ENCODE measurements around the gene KRT84.

The KRT84 gene

DNA sequence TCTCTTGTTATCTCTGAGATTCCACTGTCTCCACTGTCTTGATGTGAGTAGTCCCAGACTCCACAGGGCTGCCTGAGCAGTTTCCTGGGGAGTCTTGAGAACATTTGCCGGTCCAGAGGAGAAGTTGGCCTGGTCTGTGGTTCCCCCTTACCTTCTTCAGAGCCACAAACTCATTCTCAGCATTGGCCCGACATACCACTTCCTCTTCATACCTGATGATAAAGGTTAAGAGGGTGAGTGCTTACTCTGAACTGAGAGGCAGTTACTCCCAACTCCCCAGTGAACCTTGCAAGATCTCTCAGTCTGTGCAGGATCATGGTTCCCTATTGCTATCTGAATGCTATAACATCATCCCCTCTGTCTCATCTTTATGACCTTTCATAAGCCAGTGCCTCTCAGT lies 2.6 kb downstream of the KRT84 start:
- DNase-seq: no peak

DNA sequence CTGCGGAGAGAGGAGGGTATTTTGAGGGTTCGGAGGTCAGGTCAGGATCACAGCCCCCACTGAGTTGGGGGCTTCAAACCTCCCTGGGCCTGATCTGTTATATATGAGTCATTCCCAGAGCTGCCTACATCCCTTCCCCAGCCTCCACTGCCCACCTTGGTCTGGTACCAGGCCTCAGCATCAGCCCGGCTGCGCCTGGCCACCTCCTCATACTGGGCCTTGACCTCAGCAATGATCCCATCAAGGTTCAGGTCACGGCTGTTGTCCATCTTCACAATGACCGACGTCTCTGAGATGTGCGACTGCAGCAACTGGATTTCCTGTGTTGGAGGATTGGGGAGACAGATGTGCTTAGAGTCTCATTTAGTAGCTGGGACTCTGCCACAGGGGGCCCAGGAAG lies 4.2 kb downstream of the KRT84 start:
- no peak for DNase-seq

DNA sequence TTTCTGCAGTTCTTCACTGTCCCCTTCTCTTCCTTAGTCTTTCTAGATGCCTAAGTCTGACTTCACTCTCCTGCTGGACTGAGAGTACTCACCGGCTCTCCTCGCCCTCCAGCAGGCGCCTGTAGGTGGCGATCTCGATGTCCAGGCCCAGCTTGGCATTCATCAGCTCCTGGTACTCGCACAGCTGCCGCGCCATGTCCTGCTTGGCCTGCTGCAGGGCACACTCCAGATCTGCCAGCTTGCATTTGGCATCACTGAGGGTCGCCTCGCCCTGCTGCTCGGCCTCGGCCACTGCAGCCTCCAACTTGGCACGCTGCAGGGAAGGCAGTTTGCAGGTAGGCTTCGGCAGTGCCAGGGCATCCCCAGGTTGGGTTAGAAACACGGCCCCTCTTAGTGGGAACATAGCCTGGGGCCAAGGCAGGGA lies 5.2 kb downstream of the KRT84 start:
- DNase-seq: no peak

DNA sequence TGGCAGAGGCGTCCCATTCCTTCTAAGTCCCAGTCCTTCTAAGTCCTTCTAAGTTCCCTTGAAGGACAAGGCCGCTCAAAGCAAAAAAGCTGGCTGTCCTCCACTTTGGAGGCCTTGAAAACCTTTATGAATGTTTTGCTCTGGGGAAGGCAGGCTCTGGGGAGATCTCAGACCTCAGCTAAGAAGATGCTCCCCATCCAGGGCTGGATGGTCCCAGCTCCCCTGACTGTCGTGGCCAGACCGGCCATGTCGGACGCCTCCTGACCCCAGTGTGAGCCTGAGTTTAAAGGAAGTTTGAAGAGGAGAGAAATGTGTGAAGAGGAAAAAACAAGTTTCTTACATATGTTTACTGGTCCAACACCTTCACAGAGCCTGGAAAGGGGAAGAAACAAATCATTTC lies 5.9 kb downstream of the KRT84 start:
- no peak for DNase-seq

DNA sequence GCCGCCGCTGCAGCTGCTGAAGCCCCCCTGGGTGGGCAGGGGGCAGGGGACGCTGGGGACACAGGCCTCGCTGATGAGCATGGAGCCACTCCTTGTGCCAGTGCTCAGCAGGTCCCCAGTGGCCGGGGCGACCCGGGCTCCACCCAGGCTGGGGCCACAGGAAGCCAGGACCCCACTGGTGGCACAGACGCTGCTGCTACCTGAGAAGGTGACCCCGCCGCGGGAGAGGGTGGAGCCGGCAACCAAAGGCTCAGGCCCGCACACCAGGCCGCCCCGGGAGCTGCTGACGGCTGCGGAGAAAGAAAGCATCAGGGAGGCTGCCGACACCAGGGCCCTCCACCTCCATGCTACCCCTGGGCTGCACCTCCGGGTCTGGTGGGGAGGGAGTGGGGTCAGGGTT lies 7.4 kb downstream of the KRT84 start:
- DNase-seq: no peak

DNA sequence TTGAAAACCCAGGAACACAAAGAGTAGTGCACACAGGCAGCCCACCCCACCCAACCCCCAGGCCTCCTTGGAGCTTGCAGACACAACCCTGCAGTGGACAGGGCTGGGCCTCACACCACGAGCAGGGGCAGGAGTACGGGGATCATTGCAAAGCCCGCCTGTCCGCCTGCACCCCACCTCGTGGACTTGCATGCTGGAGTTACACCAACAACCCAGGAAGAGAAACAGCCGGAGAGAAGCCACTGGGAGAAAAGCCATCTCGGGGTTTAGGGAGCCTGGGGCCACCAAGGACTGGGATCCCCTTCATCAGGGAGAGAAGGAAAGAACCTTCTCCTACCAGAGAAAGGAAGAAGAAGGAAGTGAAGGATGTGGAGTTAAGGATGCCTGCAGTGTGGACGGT lies 8.2 kb downstream of the KRT84 start:
- no peak for DNase-seq

DNA sequence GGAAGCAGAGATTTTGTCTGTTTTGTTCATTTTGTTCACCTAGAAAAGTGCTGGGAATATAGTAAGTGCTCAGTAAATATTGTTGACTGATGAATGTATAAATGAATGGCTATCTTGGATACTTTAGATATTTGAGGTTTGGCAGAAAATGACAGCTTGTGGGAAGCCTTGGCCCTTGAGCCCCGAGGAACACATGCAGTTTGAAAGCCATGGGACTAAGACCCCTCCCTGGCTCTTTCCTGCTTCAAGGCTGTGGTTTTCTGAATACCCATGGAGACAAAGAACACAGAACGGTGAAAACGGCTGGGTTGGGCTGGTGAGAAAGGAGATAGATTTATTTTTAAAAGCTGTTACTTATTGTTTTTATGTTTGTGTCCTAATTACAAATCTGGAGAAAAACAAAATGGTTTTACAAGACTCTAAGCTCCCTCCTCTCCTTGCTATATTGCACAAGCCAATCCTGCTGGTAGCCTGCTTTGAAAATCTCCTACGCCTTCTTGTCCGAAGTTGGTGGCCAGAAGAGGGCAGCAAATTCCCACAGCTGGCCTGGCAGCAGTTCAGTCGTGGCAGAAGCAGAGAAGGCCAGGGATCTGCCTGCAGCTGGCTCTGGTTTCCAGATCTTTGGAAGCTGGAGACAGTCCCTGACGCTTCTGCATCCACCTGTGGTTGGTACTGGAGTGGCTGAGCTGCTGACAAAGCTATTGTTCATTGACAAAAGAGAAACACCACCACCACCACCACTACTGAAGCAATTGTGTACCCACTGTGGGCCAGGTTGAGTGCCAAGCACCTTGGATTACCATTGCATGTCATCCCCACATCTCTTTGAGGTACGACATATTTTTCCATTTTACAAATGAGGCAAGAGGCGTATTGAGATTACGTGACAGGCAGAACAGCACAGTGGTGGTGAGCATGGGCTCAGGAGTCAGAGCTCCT lies 13.0 kb downstream of the KRT84 start:
- DNase-seq: peak; percentile 55

DNA sequence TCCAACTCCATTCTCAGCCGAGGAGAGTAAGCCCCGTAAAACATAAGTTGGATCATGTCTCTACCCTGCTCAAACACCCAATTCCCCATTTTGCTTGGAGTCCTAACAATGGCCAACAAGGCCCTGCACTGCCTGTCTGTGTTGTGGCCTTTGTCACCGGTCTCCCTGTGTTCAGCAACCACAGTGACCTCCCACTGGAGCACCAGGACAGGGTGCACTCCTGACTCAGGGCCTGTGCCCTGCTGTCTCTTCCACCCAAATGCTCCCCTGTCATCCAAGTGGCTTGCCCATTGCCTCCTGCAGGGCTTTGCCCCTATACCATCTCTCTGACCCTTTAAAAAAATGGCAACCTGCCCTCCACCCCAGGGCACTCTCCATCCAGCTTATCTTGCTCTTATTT lies 13.7 kb downstream of the KRT84 start:
- no peak for DNase-seq

DNA sequence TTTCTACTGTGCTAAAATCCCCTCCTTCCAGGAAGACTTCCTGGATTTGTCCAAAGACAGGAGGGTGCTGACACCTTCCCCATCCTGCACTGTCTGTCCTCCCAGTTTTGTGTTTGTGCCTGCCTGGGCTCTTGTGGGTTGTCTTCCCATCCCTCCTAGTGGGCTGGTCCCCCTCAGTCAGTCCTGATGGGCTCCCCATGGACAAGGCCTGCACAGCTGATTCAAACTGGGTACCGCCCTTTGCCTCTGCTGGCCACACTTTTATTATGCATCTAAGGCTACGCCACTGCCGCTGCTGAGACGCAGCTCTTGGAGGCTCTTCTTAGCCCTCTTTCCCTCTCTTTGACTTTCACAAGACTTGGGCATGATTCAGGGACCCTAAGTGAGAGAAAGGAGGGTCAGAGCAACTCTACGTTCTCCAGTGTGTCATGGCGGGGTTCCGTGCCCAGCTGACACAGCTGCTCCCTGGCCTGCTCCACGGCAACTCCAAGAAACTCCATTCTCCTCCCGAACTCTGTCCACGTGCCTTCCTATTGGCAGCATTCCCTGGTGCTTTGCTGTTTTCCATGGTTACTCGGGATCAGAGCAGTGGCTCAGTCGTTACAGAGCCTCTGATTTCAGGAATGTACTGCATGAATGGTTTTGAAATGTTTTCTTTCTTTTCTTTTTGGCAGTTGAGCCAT lies 14.4 kb downstream of the KRT84 start:
- no peak for DNase-seq

DNA sequence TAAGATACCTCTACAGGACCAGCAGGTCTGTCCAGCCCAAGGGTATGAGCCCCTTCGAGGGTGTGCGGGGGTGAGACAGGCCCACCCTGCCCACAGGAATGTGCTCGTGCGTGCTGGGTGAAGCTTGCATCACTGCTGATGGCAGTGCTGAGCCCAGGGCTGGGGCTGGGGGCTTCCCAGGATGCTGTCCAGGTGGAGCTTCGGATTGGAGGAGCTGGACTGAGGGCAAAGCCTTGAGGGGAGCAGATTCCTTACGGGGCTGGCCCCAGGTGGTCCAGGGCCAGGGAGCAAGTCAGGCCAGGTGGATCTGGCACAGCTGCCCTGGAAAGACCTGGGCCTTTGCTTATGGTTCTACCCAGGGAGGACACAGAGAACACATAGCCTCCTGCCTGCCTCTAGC lies 15.6 kb downstream of the KRT84 start:
- no peak for DNase-seq

DNA sequence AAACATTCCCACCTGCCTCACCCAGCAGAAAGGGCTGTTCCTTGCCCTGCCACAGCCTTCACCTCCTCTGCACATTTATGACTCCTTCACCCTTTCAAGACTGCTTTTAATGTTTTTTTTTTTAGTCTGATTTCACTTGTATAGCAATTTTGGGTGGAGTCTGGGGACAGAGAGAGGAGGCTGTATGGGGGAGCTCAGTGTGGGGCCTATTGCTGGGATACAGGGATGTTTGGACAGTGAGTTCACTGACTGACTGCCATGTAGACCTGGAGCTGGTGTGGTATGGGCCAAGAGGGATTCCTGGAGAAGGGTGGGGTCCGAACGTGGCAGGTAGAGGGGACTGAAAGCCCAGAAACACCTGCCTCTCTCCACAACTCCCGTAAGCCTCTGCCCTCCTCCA lies 16.2 kb downstream of the KRT84 start:
- DNase-seq: no peak

DNA sequence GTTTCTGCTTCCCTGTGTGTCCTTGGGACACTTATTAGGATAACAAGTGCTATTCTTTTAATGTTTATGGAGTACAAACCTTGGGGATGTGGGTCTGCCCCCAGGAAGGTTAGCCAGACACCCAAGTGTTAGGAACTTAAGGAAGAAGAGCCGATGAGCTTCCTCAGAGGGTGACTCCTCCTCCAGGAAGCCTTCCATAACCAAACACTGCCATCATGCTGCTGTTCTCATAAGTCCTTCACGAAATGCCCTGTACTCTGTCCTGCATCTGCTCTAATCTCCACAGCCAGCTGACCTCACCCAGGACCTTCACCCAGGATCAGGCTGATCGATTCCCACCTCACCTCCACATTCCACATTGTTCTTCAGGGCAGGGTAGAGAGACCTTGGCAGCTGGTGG lies 16.9 kb downstream of the KRT84 start:
- DNase-seq: no peak

DNA sequence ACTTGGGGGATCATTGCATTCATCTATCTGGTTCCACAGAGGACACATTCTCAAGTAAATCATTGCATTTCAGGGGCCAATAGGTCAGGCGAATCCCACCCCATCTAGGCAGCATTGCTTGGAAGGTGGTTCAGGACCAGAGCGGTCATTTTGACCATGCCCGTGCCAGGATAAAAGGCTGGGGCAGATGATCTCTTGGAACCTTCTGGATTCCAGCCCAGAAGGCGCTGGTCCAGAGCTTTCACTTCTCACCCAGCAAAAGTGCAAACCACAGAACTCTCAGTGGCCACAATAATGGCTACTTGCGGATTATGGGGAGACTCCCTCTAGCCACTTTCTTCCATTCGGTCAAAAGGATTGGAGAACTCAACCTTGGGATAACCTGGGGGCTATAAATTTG lies 17.6 kb downstream of the KRT84 start:
- no peak for DNase-seq

DNA sequence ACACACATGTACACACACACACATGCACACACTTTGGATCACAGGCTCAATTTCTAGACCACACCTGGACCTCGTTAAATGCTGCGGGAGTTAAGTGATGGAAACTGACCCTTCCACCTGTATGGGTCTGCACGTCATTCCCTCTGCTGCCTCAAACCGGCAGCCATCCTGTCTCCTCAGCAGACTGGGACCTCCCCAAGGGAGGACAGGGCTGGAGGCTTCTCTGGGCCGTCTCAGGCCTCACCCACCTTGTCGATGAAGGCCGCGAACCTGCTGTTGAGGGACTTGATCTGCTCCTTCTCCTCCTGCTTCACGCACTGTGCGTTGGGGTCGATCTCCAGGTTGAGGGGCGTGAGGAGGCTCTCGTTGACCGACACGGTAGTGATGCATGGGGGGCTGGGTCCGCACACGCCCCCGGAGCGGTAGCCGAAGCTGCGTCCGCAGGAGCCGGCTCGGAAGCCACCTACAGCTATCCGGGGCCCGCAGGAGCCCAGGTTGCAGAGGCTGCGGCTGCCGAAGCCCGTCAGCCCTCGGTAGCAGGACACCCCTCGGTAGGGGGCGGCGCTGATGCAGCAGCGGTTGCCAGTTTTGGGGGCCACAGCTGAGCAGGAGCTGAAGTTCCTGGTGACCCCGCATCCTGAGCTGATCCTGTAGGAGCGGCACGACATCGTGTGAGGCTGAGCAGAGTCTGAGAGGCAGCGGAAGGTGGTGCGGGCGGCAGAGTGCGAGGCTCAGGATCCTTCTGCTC lies 18.5 kb downstream of the KRT84 start, which contains the start of gene KRT85:
TSS of gene KRT85 (minus strand) at position 744 of the 748 bp plus-strand sequence. CDS start at position 668, 76 bp downstream.
- DNase-seq: no peak

DNA sequence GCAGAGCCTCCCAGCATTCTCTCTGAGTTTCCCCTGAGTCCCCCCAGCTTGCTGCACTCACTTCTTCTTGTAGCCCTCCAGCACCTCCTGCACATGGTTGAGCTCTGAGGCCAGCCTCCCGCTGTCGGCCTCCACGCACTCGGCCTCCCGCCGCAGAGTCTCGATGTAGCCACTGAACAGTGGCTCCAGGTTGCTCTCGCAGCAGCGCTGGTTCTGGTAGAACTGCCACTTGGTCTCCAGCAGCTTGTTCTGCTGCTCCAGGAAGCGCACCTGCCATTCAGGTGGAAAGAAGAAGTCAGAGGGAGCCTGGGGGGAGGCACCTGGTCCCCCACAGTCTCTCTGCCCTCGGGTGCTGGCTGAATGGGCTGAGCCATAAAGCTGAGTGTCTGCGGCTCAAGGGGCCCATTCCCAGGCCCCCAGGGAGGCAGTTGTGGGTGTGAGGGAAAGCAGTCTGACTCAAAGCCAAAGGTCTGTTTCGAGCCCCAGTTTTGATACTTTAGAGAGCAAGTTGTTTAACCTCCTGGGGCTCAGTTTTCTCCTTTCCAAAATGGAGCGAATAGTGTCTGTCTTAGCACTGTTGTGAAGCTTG lies 20.5 kb downstream of the KRT84 start:
- no peak for DNase-seq

DNA sequence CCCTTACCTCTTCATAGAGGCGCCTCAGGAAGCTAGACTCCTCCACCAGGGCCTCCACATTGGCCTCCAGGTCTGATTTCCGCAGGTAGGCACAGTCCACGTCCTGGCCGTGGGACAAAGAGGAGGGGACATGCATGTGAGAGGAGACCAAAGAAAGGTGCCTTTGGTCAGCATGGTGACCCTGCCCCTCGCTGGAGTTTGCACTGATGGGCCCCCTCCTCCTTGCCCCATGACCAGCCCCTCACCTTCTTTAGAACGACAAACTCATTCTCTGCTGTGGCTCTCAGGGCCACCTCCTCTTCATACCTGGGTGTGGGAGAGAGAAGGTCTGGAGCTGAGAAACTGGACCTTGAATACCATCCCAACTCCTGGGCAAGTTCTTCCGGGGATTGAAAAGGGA lies 21.4 kb downstream of the KRT84 start:
- DNase-seq: no peak

DNA sequence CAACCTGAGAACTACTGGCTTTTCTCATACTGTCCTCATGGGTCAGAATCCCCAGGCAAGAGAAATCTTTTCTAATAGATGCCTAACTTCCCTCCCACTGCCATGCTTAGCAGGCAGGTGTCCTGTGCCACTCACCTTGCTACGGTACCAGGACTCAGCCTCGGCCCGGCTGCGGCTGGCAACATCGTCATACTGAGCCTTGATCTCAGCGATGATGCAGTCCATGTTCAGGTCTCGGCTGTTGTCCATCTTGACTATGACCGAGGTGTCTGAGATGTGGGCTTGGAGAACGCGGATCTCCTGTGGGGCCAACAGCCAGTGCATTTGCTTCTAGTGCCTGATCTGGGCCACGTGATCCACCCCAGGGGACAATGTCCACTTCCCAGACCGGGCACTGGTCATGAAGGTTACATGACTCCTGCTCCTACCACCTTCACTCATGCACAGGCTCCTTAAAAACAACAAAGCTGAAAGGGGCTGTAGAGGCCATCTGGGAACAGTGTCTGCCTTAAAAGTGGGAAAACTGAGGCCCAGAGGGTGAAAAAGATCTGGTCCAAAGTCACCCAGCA lies 22.3 kb downstream of the KRT84 start:
- DNase-seq: no peak

DNA sequence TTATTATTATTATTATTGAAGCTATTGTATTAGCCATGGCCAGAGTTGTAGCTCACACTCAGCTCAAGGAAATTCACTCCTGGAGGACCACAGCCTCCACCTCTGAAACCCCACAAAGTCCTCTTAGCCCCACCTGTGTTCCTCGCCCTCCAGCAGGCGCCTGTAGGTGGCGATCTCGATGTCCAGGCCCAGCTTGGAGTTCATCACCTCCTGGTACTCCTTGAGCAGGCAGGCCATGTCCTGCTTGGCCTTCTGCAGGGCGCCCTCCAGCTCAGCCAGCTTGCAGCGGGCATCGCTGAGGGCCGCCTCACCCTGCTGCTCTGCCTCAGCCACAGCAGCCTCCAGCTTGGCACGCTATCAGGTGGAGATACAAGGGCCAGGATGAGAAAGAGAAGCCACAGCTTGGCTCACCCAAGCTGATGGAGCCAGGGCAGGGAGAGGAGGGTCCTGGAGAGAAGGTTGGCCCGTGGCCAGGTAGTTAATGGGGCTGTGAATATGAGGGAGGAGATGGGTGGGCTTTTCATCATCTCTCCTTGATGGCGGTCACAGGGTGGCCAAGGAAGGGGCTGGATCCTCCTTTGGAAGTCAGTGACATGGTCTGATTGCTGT lies 23.2 kb downstream of the KRT84 start:
- no peak for DNase-seq

DNA sequence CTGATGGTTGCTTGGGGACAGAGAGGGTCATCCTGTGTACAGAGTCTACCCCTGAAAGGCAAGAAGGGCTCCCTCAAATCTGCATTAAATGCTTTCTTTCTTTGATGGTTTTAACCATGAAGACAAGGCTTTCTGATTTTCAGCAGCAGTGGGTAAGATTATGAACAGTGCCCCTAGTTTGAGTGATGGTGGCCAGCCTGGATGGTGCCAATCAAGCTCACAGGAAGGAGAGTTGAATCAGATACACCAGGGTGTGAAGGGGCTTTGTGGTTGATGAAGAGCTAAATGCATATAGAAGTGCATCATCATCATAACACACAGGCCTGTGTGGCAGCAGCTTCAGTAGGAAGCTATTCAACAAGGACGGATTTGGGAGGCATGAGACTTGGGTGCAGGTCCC lies 23.9 kb downstream of the KRT84 start:
- no peak for DNase-seq

DNA sequence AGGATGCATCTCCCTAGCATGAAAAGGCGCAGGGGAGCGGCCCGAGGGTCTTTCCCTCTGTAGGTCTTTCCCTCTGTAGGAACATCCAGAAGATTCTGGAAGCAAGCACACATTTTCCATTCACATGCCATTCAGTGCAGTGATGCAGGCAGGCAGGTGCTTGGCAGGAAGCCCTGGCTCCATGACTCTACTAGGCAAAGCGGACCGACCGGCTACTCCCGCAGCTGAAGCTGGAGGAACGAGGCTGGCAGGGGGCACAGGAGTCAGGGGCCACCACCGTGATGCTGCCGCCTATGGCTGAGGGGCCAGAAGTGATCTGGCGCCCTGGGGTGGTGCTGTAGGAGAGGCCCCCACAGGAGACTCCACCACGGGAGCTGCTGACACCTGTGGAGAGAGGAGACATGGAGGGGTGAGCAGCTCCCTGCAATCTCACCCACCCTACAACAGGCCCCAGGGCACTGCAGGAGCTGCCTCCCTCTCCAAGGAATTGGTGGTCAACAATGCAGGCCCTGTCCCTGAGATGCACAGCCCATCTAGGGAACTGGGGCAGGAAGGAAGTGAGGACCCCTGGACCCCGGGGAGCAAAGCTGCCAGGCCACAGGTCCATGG lies 24.7 kb downstream of the KRT84 start:
- DNase-seq: no peak

DNA sequence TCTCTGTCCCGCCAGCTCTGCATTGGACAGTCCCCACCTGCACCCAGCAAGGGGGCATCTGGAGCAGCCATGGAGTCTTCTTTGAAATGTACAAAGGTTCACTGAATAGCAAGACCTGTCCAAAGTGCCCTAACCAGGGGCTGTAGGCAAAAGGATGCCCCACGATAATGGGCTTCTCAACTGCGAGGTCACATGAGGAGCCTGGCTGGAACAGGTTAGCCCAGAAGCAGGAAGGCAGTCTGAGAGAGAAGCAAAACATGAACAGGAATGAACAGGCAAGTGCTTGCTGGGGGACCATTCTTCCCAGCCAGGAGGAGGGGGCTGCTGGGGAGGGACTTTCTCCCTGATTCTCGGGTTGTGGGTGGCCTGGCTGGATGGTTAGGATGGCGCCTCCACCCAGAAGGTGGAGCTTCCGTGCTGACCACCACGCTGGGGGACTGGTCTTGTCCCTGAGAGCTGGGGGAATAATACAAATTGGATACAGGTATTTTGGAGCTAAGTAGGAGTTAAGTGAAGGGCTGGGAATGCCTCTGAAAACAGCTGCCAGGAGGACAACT lies 25.3 kb downstream of the KRT84 start:
- DNase-seq: no peak
